Ovary (tissue), 9 donors: Measurements from ENCODE around the gene PLEKHM3. TPM values are rescaled to one million over a fixed set of nuclear protein-coding genes. Genes with fewer than 3 reads are reported as not detected.

Source experiments
- DNase-seq, 5 donors: peaks; one replicate each; pipeline ENCODE4 v3.0.0-alpha.2; 2019 to 2020
- H3K27ac ChIP-seq, 2 donors: fragments of 200-600 bp; one replicate each; pipeline versions ENCODE4 v1.5.1 to v1.8.0; 2019 to 2022
- H3K27me3 ChIP-seq: fragments of 200-600 bp; one replicate; pipeline ENCODE4 v1.8.0; 2022
- H3K36me3 ChIP-seq: fragments of 200-600 bp; sonication (generic); one replicate; pipeline ENCODE4 v1.5.1; 2019
- H3K4me1 ChIP-seq: one replicate; pipeline ENCODE4 v1.8.1; 2013; ENCODE audit warnings: mild to moderate bottlenecking, moderate library complexity; ENCODE audit not compliant: insufficient read depth
- H3K4me3 ChIP-seq: fragments of 200-600 bp; sonication (generic); one replicate; pipeline ENCODE4 v1.5.1; 2017
- H3K9me3 ChIP-seq, 2 donors: fragments of 200-600 bp in 1 of 2; sonication (generic) in 1 of 2; one replicate each; pipeline versions ENCODE4 v1.5.1 to v1.8.1; 2013 to 2019; ENCODE audit warnings: mild to moderate bottlenecking in 1 of 2, moderate library complexity in 1 of 2
- CTCF ChIP-seq, 3 donors: fragments of 450-650 bp in 2 of 3; fragments of 200-600 bp in 1 of 3; IDR thresholded peaks; one replicate each; pipeline versions ENCODE4 v1.5.1 to v1.8.0; 2016 to 2022; ENCODE audit warnings: antibody characterized with exemption in 3 of 3, mild to moderate bottlenecking in 1 of 3
- EP300 ChIP-seq: sonication (generic); formaldehyde crosslinking; IDR thresholded peaks from one replicate; pipeline ENCODE4 v1.6.1; 2017; ENCODE audit warnings: antibody characterized with exemption
- POLR2A ChIP-seq: fragments of 450-650 bp; IDR thresholded peaks from one replicate; pipeline ENCODE4 v1.6.1; 2017; ENCODE audit warnings: antibody characterized with exemption, mild to moderate bottlenecking, moderate library complexity
- WGBS, 3 donors: extraction: QIAGEN DNeasy Blood & Tissue Kit in 1 of 3; methylation state at CpG; one replicate each; pipeline versions ENCODE4 v1.1.5 to v1.1.7; 2013 to 2017; 5-methylcytosine and 5-hydroxymethylcytosine counted together
- intact Hi-C, 4 donors: fragments of 100-400 bp; cut with DNase I; formaldehyde crosslinking; loops; one replicate each; pipeline versions ENCODE4 v1.11.0 to v1.15.1; 2022 to 2023
- polyA plus RNA-seq, 2 donors: library from polyadenylated mRNA; stranded (reverse); fragments of 200-250 nt in 1 of 2; fragments of 350-450 nt in 1 of 2; fragmentation: Illumina TruSeq in 1 of 2; extraction: RNeasy Lipid Tissue Mini Kit (QIAGEN cat#74804) in 1 of 2; gene quantifications; one replicate each; pipeline ENCODE4 v1.2.3, GENCODE V29; 2013 to 2014
- total RNA-seq, 7 donors: library from RNA; depleted of rRNA in 2 of 7; stranded (reverse); fragments of >200 nt in 2 of 7; fragmentation: NEBNext Ultra II Directional in 3 of 7; extraction: Animal tissue kit (Norgen Biotek cat#: 25700) in 3 of 7; gene quantifications; one replicate each; pipeline versions ENCODE4 v1.1.0 to v1.2.4, GENCODE V29; 2016 to 2023
- donor health status: DM: no; HTN: no; CAD: no; lungs with moderate emphysema.
- donor health status: DM: no; HTN: no; CAD: no.
- donor health status: Bipolar disorder and iron deficiency.
- donor health status: DM: yes; HTN: yes; CAD: no.
- donor health status: DM: no; HTN: no; CAD: no.
- donor health status: DM: yes; HTN: yes; CAD: no.

Gene PLEKHM3
- total and polyA plus RNA-seq, 9 donors, result 6.5 to 26.1 (median 14.3) TPM

- DNase-seq, result no peak
- H3K36me3 ChIP-seq, result no peaks in the 10 kb centered on the region
- no peak overlapping the region for H3K27ac ChIP-seq
- intact Hi-C loops, result loop anchor here in 1 of 4 donors (10.0 kb wide), 1 partner anchor 211 kb away; the partner anchor contains the start of gene FZD5
- no peaks in the 10 kb centered on the region for H3K27me3 ChIP-seq
- H3K4me1 ChIP-seq, result peaks cover 2% of the 10 kb centered on the region
- H3K4me3 ChIP-seq, result no peak overlapping the region
- H3K9me3 ChIP-seq, result no peaks in the 10 kb centered on the region
- WGBS, 3 donors, result 83 to 97% (median 90%) methylated on average over 2 of the region's 2 CpGs
- TF ChIP-seq CTCF (IDR thresholded peaks at IDR 0.05) (no peak), EP300 (no peak), POLR2A (no peak)
These were observed 49.4 kb downstream of the PLEKHM3 start for GRCh38 chr2:207975921-207976320.

DNA sequence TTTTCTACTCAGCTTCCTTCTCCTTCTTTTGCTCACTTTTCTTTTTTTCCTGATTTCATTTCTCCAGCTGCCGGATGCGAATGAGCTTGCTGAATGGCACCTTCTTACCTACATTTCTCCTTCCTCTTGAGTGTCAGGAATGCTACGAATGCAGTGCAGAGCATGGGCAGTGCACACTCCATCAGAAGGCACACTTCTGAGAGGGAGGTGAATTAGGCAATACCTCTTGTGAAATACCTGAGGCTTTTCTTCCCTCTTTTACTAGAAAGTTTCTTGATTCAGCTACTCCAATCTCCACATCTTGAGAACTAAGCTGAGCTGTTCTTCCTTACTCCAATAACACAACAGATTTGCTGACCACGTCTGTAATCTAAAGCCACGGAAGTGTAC lies 51.1 kb downstream of the PLEKHM3 start:
- intact Hi-C loops, result loop anchor here in 2 of 4 donors (5.0 to 10.0 kb wide), 2 partner anchors 207 to 209 kb away; partner anchors contain the start of gene FZD5 (in 2 of the 2)
- peaks cover 2% of the 10 kb centered on the region for H3K4me1 ChIP-seq
- DNase-seq, result no peak
- H3K27me3 ChIP-seq, result no peaks in the 10 kb centered on the region
- H3K4me3 ChIP-seq, result no peak overlapping the region
- no peak for TF ChIP-seq EP300
- no peak for TF ChIP-seq POLR2A
- TF ChIP-seq CTCF (IDR thresholded peaks at IDR 0.05), result no peak
- WGBS, 3 donors, result 90% methylated on average over 5 of the region's 5 CpGs
- H3K36me3 ChIP-seq, result no peaks in the 10 kb centered on the region
- no peak overlapping the region for H3K27ac ChIP-seq
- no peaks in the 10 kb centered on the region for H3K9me3 ChIP-seq

GRCh38 chr2:207970826-207971180 lies 54.5 kb downstream of the PLEKHM3 start:
- H3K9me3 ChIP-seq, result no peaks in the 10 kb centered on the region
- H3K4me3 ChIP-seq, result no peak overlapping the region
- no peak for DNase-seq
- no peaks in the 10 kb centered on the region for H3K27me3 ChIP-seq
- TF ChIP-seq EP300, result no peak
- no peak for TF ChIP-seq POLR2A
- no peak for TF ChIP-seq CTCF (IDR thresholded peaks at IDR 0.05)
- intact Hi-C loops, result loop anchor here in 2 of 4 donors (5.0 to 10.0 kb wide), 2 partner anchors 204 to 206 kb away; partner anchors contain the start of gene FZD5 (in 2 of the 2)
- no peak overlapping the region for H3K27ac ChIP-seq
- no peaks in the 10 kb centered on the region for H3K36me3 ChIP-seq
- peaks cover 2% of the 10 kb centered on the region for H3K4me1 ChIP-seq

DNA sequence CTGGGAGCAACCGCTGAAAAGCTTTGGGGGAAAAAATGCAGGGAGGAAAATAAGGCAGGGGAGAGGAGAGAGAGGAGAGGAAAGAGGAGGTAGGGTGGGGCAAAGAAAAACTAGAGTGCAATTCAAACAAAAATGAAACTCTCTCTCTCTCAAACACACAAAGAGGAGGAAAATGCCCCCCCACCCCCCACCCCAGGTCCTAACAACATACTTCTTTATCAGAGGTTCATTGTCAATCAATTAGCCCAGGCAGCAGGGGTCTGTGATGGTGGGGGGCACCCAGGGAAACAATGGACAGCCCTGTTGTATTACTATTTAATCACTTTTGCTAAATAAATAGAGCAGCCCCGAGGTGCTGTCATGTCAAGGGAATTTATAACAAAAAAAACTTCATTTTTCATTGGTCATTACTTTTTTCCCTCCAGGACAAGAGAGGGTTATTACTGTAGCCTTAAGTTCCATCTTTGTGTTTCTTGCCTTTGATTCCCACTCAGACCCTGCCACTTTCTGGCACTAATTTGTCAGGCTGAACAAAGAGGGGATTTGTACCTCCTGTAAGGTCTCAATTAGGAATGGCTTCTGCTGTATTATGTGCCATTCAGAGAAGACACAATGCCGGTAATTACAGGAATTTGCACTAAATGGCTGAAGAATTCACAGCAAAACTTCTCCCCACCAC lies 55.0 kb downstream of the PLEKHM3 start:
- H3K4me3 ChIP-seq, result no peak overlapping the region
- TF ChIP-seq CTCF (IDR thresholded peaks at IDR 0.05) (no peak), POLR2A (no peak), EP300 (no peak)
- no peak overlapping the region for H3K27ac ChIP-seq
- H3K4me1 ChIP-seq, result peaks cover 2% of the 10 kb centered on the region
- WGBS, 3 donors, result 56 to 76% (median 64%) methylated on average over 3 of the region's 3 CpGs
- intact Hi-C loops, result loop anchor here in 2 of 4 donors (5.0 to 10.0 kb wide), 2 partner anchors 203 to 205 kb away; partner anchors contain the start of gene FZD5 (in 2 of the 2)
- no peaks in the 10 kb centered on the region for H3K27me3 ChIP-seq
- DNase-seq, result no peak
- no peaks in the 10 kb centered on the region for H3K36me3 ChIP-seq
- no peaks in the 10 kb centered on the region for H3K9me3 ChIP-seq
